A549 (cell line): ENCODE results near the gene COLEC12.

Experiments
- ATOH8 ChIP-seq: fragments of 250-450 bp; sonication (Bioruptor Pico); IDR thresholded peaks from 2 replicates; pipeline ENCODE4 v1.5.0; 2020; ENCODE audit warnings: low read depth, mild to moderate bottlenecking, moderate library complexity
- CEBPB ChIP-seq, 2 experiments: fragments of >200 bp in 1 of 2; sonication (Bioruptor Twin) in 1 of 2; formaldehyde crosslinking in 1 of 2; IDR thresholded peaks; 2 replicates each; pipeline ENCODE4 v1.6.1; 2012 to 2016
- CHD4 ChIP-seq: fragments of 200-600 bp; sonication (generic); IDR thresholded peaks from 2 replicates; pipeline ENCODE4 v1.6.1; 2016; ENCODE audit warnings: antibody characterized with exemption, mild to moderate bottlenecking, borderline replicate concordance
- CTCF ChIP-seq: fragments of >200 bp; sonication (Bioruptor Twin); formaldehyde crosslinking; IDR thresholded peaks from 3 replicates; pipeline ENCODE4 v1.5.1; 2016
- MAX ChIP-seq: IDR thresholded peaks from 2 replicates; pipeline ENCODE4 v1.6.1; 2012
- POLR2A ChIP-seq: IDR thresholded peaks from 2 replicates; pipeline ENCODE4 v1.6.1; 2012; ENCODE audit warnings: mild to moderate bottlenecking, low read length
- SMC3 ChIP-seq: fragments of >200 bp; sonication (Bioruptor Twin); formaldehyde crosslinking; IDR thresholded peaks from 3 replicates; pipeline ENCODE4 v1.6.1; 2018; ENCODE audit warnings: inconsistent platforms

GRCh38 chr18:532018-532417 is 31.5 kb upstream of the COLEC12 start:
- TF ChIP-seq CTCF (no peak), CEBPB (IDR thresholded peaks at IDR 0.05) (no peak), POLR2A (no peak), CHD4 (no peak), MAX (no peak), ATOH8 (CRISPR knock-in tag) (no peak), SMC3 (no peak)
